Transverse colon (tissue), 4 donors: ENCODE measurements around the gene MTHFD1L.

ENCODE experiments used
- POLR2A ChIP-seq: fragments of 450-650 bp; IDR thresholded peaks from one replicate; pipeline ENCODE4 v1.6.1; 2016; ENCODE audit warnings: antibody characterized with exemption, mild to moderate bottlenecking, moderate library complexity
- POLR2AphosphoS5 ChIP-seq, 3 donors: sonication (generic); formaldehyde crosslinking; IDR thresholded peaks; one replicate each; pipeline ENCODE4 v1.6.1; 2016; ENCODE audit warnings: antibody characterized with exemption in 3 of 3
- TF ChIP-seq, protein P1 (sequence below), 5 experiments: fragments of 200-600 bp in 3 of 5; fragments of 450-650 bp in 2 of 5; sonication (generic) in 3 of 5; IDR thresholded peaks; 1 replicate in 2 of 5; 2 replicates in 3 of 5; pipeline ENCODE4 v1.5.1; 2016 to 2017; ENCODE audit warnings: antibody characterized with exemption in 5 of 5, inconsistent platforms in 3 of 5, mild to moderate bottlenecking in 2 of 5, moderate library complexity in 1 of 5

DNA sequence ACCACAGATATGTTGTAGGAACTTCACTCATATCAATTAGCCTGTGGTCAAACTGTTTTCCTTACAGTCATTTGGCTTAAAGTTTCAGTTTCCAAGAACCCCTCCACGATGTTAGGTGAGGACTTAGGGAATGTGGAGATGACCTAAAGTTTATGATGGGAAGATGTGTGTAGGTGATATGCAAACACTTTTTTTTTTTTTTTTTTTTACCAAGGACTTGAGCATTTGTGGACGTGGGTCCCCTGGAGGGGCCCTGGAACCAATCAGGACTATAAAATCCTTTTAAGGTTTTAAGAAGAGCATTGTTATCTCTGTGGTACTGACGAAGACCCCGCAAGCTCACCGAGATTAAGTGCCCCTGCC lies 478 bp upstream of the MTHFD1L start:
- TF ChIP-seq, protein P1, sequence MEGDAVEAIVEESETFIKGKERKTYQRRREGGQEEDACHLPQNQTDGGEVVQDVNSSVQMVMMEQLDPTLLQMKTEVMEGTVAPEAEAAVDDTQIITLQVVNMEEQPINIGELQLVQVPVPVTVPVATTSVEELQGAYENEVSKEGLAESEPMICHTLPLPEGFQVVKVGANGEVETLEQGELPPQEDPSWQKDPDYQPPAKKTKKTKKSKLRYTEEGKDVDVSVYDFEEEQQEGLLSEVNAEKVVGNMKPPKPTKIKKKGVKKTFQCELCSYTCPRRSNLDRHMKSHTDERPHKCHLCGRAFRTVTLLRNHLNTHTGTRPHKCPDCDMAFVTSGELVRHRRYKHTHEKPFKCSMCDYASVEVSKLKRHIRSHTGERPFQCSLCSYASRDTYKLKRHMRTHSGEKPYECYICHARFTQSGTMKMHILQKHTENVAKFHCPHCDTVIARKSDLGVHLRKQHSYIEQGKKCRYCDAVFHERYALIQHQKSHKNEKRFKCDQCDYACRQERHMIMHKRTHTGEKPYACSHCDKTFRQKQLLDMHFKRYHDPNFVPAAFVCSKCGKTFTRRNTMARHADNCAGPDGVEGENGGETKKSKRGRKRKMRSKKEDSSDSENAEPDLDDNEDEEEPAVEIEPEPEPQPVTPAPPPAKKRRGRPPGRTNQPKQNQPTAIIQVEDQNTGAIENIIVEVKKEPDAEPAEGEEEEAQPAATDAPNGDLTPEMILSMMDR (IDR thresholded peaks at IDR 0.05): no peak
- TF ChIP-seq POLR2A (no peak), POLR2AphosphoS5 (IDR thresholded peaks at IDR 0.05) (no peak)
